AG04450 (cell line): ENCODE results near the gene HDAC7. TPM values are rescaled to one million over a fixed set of nuclear protein-coding genes. Genes with fewer than 3 reads are reported as not detected.

ENCODE experiments used
- CTCF ChIA-PET: fragments of 300-600, 350-600 bp; formaldehyde crosslinking; extraction: SDS; loops from one replicate; lab custom pipeline; 2022; ENCODE audit warnings: antibody characterized with exemption, inconsistent platforms; lab: Charles Lee
- POLR2A ChIA-PET: fragments of 350-600 bp; formaldehyde crosslinking; extraction: SDS; loops from one replicate; lab custom pipeline; 2021; ENCODE audit warnings: antibody characterized with exemption, inconsistent platforms; lab: Yijun Ruan, JAX
- DNase-seq: peaks from one replicate; pipeline ENCODE4 v3.0.0-alpha.2; 2011; ENCODE audit warnings: low read depth, low spot score
- H3K27ac ChIP-seq: one replicate; pipeline ENCODE4 v1.5.1; 2012; ENCODE audit warnings: low read depth, low read length, control low read depth
- H3K27me3 ChIP-seq: one replicate; pipeline ENCODE4 v1.6.0; 2012; ENCODE audit warnings: low read length; ENCODE audit not compliant: control insufficient read depth, insufficient read depth
- H3K4me3 ChIP-seq: 2 replicates; pipeline ENCODE4 v1.5.1; 2011; ENCODE audit warnings: mild to moderate bottlenecking, low read depth, low read length, control low read depth
- H3K9me3 ChIP-seq: 2 replicates; pipeline ENCODE4 v1.5.1; 2012; ENCODE audit warnings: low read length; ENCODE audit not compliant: control insufficient read depth, insufficient read depth
- polyA plus RNA-seq: library from polyadenylated mRNA; depleted of rRNA; stranded (reverse); fragments of >200 nt; gene quantifications from 2 replicates; pipeline ENCODE4 v1.2.3, GENCODE V29; 2011
- TF ChIP-seq, protein P1 (sequence below): IDR thresholded peaks from 2 replicates; pipeline ENCODE4 v1.5.1; 2011; ENCODE audit warnings: low read depth, low read length, control low read depth, inconsistent platforms

HDAC7 gene
- polyA plus RNA-seq, 1 experiment: 17.1 TPM

DNA sequence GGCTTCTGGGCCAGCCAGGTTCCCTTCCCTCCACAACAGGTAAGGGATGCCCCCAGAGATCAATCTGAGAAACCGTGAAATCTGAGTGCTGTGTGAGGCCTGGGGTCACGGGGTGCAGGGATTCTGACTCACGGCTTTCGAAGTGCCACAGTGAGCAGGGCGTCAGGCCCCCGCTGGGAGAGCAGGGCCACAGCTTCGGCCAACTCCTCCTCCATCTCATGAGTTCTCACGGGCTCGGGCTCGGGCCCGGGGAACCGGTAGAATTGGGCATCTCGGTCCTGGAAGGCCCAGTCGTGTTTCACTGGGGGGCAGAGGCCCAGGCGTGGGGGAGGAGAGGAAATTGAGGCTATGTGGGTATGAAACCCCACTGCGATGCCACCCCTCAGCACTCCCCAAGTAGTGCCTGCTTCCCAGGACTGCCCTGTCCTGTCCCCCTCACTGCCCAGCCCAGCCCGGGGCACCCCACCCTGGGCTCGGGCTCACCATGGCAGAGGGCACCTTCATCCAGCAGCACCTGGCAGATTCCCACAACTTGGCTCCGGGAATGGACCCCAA, 68.7 kb downstream of the HDAC7 start:
- ChIA-PET CTCF (interaction anchor here (13.2 kb wide), 1 partner anchor 8 kb away, joined by 116 read pairs; no protein-coding TSS in a partner anchor), POLR2A (interaction anchor here (1.8 kb wide), 1 partner anchor 17 kb away, joined by 5 read pairs; no protein-coding TSS in a partner anchor)
- no peak for DNase-seq

DNA sequence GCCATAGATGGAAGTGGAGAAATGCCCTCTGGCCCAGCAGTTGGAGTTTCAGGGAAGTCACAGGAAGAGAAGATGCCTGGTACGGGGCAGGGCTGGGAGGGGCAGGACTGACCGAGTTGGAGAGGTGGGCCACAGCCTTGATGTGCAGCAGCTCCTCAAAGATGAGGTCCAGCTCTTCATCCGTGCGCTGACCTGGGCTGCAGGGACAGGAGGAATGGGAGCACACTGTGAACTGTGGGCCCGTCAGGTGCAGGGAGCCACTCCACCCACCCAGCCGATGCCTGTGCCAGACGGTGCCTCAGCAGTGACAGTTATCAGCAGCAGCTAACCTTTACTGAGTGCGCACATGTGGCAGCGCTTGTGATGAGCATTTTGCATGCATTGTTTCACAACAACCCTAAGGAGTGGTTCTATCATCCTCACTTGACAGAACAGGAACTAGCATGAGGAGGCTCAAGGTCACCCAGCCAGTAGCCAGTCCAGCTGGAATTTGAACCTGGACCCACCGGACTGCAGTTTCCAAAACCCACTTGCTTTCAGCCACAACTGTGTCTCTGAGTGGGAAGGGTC, 69.4 kb downstream of the HDAC7 start:
- H3K27ac ChIP-seq: no peak overlapping the region
- TF ChIP-seq, protein P1, sequence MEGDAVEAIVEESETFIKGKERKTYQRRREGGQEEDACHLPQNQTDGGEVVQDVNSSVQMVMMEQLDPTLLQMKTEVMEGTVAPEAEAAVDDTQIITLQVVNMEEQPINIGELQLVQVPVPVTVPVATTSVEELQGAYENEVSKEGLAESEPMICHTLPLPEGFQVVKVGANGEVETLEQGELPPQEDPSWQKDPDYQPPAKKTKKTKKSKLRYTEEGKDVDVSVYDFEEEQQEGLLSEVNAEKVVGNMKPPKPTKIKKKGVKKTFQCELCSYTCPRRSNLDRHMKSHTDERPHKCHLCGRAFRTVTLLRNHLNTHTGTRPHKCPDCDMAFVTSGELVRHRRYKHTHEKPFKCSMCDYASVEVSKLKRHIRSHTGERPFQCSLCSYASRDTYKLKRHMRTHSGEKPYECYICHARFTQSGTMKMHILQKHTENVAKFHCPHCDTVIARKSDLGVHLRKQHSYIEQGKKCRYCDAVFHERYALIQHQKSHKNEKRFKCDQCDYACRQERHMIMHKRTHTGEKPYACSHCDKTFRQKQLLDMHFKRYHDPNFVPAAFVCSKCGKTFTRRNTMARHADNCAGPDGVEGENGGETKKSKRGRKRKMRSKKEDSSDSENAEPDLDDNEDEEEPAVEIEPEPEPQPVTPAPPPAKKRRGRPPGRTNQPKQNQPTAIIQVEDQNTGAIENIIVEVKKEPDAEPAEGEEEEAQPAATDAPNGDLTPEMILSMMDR: no peak
- ChIA-PET POLR2A (no interaction called here), CTCF (interaction anchor here (1.0 kb wide), 1 partner anchor 8 kb away, joined by 5 read pairs; no protein-coding TSS in a partner anchor)
- no peak for DNase-seq
- H3K27me3 ChIP-seq: peaks cover 15% of the 10 kb centered on the region
- no peak overlapping the region for H3K4me3 ChIP-seq
- H3K9me3 ChIP-seq: no peaks in the 10 kb centered on the region

More for the DNA sequence above, 68.7 kb downstream of the HDAC7 start:
- Histone ChIP-seq H3K27ac (no peak overlapping the region), H3K4me3 (no peak overlapping the region), H3K9me3 (no peaks in the 10 kb centered on the region), H3K27me3 (peaks cover 8% of the 10 kb centered on the region)
- TF ChIP-seq, protein P1: no peak

DNA sequence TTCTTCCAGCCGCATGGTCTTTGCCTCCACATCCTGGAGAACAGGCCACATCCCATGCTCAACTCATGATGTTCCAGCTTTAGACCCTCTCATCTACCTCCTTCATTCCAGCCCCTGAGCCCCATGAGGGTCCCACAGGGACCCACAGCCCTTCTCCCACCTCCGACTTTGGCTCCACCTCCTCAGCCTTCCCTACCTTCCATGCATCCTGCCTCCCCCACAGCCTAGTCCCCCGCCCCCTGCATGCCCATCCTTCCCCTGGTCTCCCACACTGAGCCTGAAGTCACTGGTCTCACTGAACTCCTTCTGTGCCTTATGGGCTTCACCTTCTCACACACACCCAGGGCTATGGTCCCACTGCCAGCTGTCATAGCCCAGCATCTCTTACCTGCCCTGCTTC, 70.8 kb downstream of the HDAC7 start:
- Histone ChIP-seq H3K4me3 (no peak overlapping the region), H3K27me3 (peaks cover 26% of the 10 kb centered on the region), H3K27ac (no peak overlapping the region), H3K9me3 (no peaks in the 10 kb centered on the region)
- CTCF ChIA-PET: interaction anchor here (0.7 kb wide), 1 partner anchor 18 kb away, joined by 3 read pairs; no protein-coding TSS in a partner anchor
- TF ChIP-seq, protein P1: no peak
- DNase-seq: no peak
- POLR2A ChIA-PET: no interaction called here

DNA sequence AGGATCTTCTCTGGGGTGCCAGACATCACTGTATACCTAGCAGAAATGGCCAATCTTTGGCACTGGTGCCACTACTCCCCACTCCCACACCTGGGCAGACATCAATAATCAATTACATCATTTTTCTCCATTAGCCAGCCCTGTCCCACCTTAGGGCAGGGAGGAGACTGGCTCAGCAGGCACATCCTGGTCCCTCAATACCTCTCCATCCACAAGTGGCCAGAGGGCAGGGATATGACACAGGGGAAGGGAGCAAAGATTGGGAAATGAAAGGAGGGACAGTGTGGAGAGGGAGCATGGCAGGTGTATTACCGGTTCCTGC, 71.2 kb downstream of the HDAC7 start:
- no peak for DNase-seq
- POLR2A ChIA-PET: interaction anchor here (0.6 kb wide), 1 partner anchor 693 kb away, joined by 3 read pairs; no protein-coding TSS in a partner anchor
- Histone ChIP-seq H3K9me3 (no peaks in the 10 kb centered on the region), H3K4me3 (no peak overlapping the region), H3K27ac (no peak overlapping the region), H3K27me3 (peaks cover 30% of the 10 kb centered on the region)
- TF ChIP-seq, protein P1: no peak
- CTCF ChIA-PET: no interaction called here
